MG63 (cell line): ENCODE measurements around the gene EPN2. TPM values are rescaled to one million over a fixed set of nuclear protein-coding genes. Genes with fewer than 3 reads are reported as not detected.

Experiments used
- DNase-seq: peaks from one replicate; pipeline ENCODE4 v3.0.0-alpha.2; 2020
- H3K27me3 ChIP-seq: fragments of 250-450 bp; sonication (Bioruptor Pico); 2 replicates; pipeline ENCODE4 v1.5.1; 2020; ENCODE audit warnings: mild to moderate bottlenecking, moderate library complexity
- H3K36me3 ChIP-seq: fragments of 250-450 bp; sonication (Bioruptor Pico); 2 replicates; pipeline ENCODE4 v1.5.1; 2020; ENCODE audit warnings: mild to moderate bottlenecking, moderate library complexity
- H3K4me3 ChIP-seq: fragments of 250-450 bp; sonication (Bioruptor Pico); 2 replicates; pipeline ENCODE4 v1.5.1; 2020; ENCODE audit warnings: mild to moderate bottlenecking, moderate library complexity
- H3K9me3 ChIP-seq: fragments of 250-450 bp; sonication (Bioruptor Pico); 2 replicates; pipeline ENCODE4 v1.5.1; 2020; ENCODE audit warnings: mild to moderate bottlenecking, moderate library complexity
- total RNA-seq: library from RNA; depleted of rRNA; stranded (reverse); fragments of >200 nt; shearing (Covaris generic); gene quantifications from 2 replicates; pipeline ENCODE4 v1.2.3, GENCODE V29; 2014; ENCODE audit warnings: low replicate concordance

Gene EPN2
- total RNA-seq, 1 experiment from 2014 or later, result 16.4 TPM

DNA sequence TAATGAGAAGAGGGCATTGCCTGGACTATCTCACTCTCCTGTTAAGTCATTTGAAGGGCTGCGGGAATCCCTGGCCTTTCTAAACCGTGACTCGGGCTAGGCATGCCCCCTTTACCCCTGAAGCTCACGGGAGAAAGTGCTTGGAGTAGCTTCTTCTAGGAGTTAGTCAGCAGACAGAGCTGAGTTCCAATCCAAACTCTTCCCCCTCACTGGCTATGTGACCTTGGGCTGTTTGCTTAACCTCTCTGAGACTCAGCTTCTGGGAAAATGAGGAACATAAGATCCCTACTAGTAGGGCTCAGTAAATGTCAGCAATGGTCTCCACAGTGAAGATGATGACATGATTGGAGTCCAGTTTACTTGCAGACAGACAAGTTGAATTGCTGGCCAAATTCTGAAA lies 131.1 kb downstream of the EPN2 start:
- DNase-seq, result no peak

GRCh38 chr17:19369107-19369778 lies 132.1 kb downstream of the EPN2 start:
- no peak for DNase-seq
- no peaks in the 10 kb centered on the region for H3K36me3 ChIP-seq
- H3K9me3 ChIP-seq, result no peaks in the 10 kb centered on the region
- no peak overlapping the region for H3K4me3 ChIP-seq
- no peaks in the 10 kb centered on the region for H3K27me3 ChIP-seq

More for the DNA sequence above, 131.1 kb downstream of the EPN2 start:
- no peaks in the 10 kb centered on the region for H3K9me3 ChIP-seq
- H3K27me3 ChIP-seq, result no peaks in the 10 kb centered on the region
- H3K4me3 ChIP-seq, result no peak overlapping the region
- no peaks in the 10 kb centered on the region for H3K36me3 ChIP-seq

DNA sequence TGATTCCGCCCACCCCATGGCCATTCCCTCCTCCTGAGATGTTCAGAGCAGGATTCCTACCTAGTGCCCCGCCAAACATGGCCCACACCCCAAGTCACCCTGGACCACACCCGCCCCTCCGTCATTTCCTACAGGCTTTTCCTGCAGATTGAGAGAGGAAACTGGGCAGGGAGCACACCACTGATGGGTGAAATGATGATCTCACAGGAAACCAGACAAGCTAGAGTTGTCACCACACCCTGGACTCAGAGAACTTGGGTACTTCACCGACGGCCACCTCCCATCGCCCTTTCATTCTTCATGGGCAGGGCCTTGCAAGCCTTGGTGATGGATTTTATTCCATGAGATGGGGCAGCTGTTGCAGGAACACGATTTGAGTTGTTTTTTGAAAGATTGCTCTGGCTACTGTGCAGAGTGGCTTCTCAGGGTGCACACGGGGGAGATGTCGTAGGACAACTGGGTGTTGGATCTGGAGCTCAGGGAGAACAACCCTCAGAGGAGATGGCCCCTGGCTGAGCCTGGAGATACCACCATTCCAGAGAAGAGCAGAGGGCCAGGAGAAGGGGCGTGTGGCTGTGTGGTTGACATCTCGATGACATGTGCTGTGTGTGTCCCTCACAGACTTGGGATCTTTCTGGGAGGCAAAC lies 132.8 kb downstream of the EPN2 start:
- H3K4me3 ChIP-seq, result no peak overlapping the region
- no peaks in the 10 kb centered on the region for H3K27me3 ChIP-seq
- H3K9me3 ChIP-seq, result no peaks in the 10 kb centered on the region
- no peaks in the 10 kb centered on the region for H3K36me3 ChIP-seq
- no peak for DNase-seq

DNA sequence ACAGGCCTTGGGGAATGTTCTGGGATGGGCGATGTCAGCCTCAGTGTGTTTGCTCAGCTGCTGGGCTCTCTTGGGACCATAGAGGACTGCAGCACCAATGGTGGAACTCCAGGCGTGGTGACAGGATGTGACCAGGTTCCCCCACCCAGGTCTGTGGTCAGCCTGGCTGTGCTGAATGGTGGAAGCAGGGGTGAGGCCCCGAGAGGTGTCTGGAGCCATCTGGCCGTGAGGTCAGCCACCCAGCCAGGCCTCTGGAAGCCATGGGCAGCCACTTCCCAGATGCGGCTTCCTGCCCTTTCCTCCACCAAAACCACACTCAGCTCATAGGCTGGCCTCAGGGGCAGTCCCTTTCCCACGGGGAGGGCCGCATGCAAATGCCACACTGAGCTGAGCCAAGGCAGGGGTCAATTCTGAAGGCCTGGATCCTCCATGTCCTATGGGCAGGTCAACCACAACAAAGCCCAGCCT lies 133.4 kb downstream of the EPN2 start:
- no peaks in the 10 kb centered on the region for H3K9me3 ChIP-seq
- H3K4me3 ChIP-seq, result no peak overlapping the region
- H3K27me3 ChIP-seq, result no peaks in the 10 kb centered on the region
- no peak for DNase-seq
- H3K36me3 ChIP-seq, result no peaks in the 10 kb centered on the region

DNA sequence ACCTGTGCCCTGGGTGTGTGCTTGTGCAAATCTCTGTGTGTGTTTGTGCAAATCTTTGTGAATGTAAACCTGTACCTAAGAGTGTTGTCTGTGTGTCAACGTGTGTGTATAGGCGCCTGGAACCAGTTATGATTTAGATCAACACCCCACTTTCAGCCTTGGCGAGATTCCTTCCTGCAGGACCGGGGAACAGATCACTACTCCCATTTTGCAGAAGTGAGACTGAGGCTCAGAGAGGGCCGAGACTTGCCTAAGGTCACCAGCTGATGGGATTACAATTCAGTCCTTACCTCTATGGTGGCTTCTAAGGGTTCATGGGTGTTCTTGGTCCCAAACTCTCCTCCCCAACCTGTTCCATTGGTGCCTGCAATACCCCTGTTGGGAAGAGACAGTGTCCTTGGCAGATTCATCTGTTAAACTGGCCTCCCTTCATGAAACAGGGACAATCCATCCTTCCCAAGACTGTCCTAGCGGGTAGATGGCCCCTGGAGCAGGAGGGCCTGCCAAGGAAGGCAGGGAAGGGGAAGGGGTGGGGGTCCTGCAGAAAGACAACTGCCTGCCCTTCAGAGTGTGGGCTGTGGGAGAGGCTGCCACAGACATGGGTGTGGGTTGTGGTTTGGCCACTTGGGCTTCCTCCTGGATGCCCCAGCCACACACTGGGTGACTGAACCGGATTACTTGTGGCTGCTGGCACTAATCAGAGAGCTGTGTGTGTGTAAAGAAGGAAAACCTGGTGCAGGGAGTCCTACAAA lies 134.3 kb downstream of the EPN2 start:
- H3K9me3 ChIP-seq, result no peaks in the 10 kb centered on the region
- no peak overlapping the region for H3K4me3 ChIP-seq
- H3K27me3 ChIP-seq, result no peaks in the 10 kb centered on the region
- no peaks in the 10 kb centered on the region for H3K36me3 ChIP-seq
- no peak for DNase-seq

DNA sequence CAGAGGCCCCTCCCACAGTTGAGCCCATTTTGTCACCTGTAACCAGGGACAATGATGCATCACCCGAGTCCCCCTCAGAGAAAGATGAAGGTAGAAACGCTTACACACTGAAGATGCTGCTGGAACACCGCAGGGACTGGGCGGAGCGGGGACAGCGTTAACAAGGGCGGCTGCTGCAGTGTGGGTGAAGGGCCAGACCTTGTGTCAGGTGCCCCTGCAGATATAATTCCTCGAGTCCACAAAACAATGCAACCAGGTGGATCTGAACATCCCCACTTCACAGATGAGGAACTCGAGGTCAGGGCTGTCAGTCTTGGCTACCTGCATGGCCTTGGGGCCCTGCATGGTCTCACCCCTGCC lies 134.8 kb downstream of the EPN2 start:
- Histone ChIP-seq H3K36me3 (no peaks in the 10 kb centered on the region), H3K9me3 (no peaks in the 10 kb centered on the region), H3K27me3 (no peaks in the 10 kb centered on the region), H3K4me3 (no peak overlapping the region)
- DNase-seq, result no peak

DNA sequence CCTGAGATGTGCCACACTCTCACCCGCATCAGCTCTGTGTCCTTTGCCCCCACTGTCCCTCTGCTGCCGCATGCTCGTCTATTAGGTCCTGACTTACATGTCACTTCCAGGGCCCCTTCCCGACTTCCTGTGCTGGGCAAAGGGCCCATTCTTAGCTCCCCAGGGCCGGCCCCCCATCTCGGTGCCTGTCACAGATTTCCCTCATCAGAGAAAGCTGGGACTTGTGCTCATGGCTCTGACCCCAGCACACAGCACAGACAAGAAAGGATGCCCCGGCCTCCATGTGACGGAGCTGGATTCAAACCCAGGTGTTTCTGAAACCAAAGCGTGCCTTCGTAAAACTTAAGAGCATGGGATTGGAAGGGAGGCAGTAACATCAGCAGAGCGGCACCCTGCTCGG lies 135.3 kb downstream of the EPN2 start:
- DNase-seq, result no peak
- Histone ChIP-seq H3K36me3 (no peaks in the 10 kb centered on the region), H3K9me3 (no peaks in the 10 kb centered on the region), H3K4me3 (no peak overlapping the region), H3K27me3 (no peaks in the 10 kb centered on the region)

- H3K36me3 ChIP-seq, result no peaks in the 10 kb centered on the region
- H3K27me3 ChIP-seq, result no peaks in the 10 kb centered on the region
- no peak overlapping the region for H3K4me3 ChIP-seq
- DNase-seq, result no peak
- no peaks in the 10 kb centered on the region for H3K9me3 ChIP-seq
Measured at GRCh38 chr17:19372866-19373504, 135.8 kb downstream of the EPN2 start.

DNA sequence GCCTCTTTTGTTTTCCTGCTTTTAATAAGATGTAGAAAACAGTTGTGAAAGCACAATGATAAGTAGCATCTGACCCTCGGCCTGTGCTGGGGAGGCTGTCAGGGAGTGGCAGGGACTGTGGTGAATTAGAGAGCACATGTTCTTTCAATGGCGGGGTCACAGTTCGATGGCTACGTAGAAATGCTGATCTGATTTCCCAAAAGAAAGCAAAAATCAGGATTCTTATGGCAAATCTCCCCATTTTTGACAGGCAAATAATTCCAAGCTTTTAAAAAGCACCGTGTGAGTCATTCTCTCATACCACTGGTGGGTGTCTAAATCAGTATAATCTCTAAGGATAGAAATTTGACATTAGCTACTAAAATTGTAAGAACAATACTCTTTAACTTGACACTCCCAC lies 137.0 kb downstream of the EPN2 start:
- DNase-seq, result no peak
- Histone ChIP-seq H3K36me3 (peaks cover under 1% of the 10 kb centered on the region; the same call in 1 of the 2 replicates), H3K9me3 (no peaks in the 10 kb centered on the region), H3K4me3 (no peak overlapping the region), H3K27me3 (no peaks in the 10 kb centered on the region)

DNA sequence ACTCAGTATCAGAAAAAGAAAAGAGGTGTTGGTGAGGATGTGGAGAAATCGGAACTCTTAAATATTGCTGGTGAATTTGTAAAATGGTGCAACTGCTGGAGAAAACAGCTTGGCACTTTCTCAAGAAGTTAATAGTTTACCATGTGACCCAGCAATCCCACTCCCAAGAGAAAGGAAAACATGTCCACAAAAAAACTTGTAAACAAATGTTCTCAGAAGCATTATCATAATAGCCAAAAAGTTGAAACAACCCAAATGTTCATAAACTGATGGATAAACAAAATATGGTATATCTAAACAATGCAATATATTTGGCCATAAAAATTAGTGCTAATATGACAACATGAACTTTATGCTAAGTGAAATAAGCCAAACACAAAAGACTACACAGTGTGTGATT lies 138.6 kb downstream of the EPN2 start:
- Histone ChIP-seq H3K9me3 (no peaks in the 10 kb centered on the region), H3K36me3 (peaks cover 14% of the 10 kb centered on the region), H3K27me3 (no peaks in the 10 kb centered on the region), H3K4me3 (no peak overlapping the region)
- no peak for DNase-seq

GRCh38 chr17:19376811-19377210 lies 139.6 kb downstream of the EPN2 start:
- Histone ChIP-seq H3K4me3 (peak overlapping the region; percentile 64), H3K36me3 (peaks cover 20% of the 10 kb centered on the region), H3K27me3 (no peaks in the 10 kb centered on the region), H3K9me3 (no peaks in the 10 kb centered on the region)
- DNase-seq, result no peak

DNA sequence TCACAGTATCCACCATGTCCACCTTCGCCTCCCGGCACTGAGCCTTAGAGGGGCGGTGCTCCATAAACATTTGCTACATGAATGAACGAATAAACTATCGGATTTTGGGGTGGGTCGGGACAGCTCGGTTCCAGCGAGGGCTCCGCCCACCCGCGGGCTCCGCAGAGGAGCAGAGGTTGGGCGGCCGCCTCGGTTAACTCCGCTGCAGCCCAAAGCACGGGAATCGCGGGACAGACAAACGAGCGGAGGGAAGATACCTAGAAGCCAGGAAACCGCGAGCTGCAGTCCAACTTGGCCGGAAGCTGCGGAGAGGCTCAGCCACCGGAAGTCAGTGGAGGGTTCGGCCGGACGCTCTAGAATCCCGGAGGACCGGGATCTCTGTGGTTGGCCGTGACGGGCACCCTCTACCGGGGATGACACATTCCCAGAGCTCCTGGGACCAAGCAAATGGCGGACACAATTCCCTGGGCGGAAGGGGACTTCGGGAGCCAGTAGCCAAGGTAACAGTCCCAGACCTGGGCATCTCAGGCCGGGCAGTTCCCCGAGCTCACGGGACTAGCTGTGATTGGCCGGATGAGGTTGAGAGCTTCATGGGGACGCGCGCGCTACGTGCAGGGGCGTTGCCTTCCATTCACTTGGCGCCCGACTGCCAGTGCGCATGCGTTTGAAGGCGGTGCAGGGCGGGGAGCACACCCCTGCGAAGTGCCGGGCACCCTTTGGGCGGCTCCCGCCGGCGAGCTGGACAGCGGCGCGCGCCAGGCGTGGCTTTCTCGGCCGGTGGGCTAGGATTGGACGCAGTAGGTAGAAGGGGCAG lies 140.6 kb downstream of the EPN2 start:
- Histone ChIP-seq H3K9me3 (no peaks in the 10 kb centered on the region), H3K36me3 (peaks cover 20% of the 10 kb centered on the region), H3K4me3 (peak overlapping the region; percentile 64), H3K27me3 (no peaks in the 10 kb centered on the region)
- peak; percentile 97 for DNase-seq

- no peaks in the 10 kb centered on the region for H3K9me3 ChIP-seq
Measured at GRCh38 chr17:19378416-19379360, 141.5 kb downstream of the EPN2 start, which contains the start of gene MAPK7. MAPK7 (plus strand) TSS chr17:19378498; CDS start chr17:19378901, 403 bp downstream.

DNA sequence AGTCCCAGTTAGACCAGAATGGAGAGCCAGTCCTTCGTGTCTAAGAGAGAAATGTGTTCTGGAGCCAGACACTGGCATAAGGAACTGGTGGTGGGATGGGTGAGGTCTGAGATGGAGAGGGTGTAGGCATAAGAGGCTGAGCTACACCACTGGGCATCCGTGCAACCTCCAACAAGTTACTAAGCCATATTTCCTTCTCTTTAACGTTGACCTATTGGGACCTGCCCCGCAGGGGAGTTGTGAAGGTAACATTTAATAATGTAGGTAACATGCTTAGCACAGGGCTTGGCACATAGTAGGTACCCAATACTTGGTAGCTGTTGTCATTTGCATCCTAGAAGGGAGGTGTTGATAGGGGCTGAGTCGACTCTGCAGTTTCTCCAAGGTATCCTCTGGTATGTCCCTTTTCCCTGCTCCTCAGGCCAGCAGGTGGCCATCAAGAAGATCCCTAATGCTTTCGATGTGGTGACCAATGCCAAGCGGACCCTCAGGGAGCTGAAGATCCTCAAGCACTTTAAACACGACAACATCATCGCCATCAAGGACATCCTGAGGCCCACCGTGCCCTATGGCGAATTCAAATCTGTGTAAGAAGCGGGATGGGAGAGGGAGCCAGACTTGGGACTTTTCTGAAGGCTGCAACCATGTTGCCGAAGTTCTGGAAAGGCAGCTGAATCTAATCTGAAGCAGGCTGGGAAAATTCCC lies 142.3 kb downstream of the EPN2 start:
- no peaks in the 10 kb centered on the region for H3K9me3 ChIP-seq
- no peak for DNase-seq
- H3K4me3 ChIP-seq, result peak overlapping the region; percentile 64
- no peaks in the 10 kb centered on the region for H3K27me3 ChIP-seq
- H3K36me3 ChIP-seq, result peaks cover 20% of the 10 kb centered on the region

More at GRCh38 chr17:19378416-19379360, 141.5 kb downstream of the EPN2 start, which contains the start of gene MAPK7:
- H3K4me3 ChIP-seq, result peak within 1 kb of the TSS; percentile 64
- no peaks in the 10 kb centered on the region for H3K27me3 ChIP-seq
- no peak for DNase-seq
- H3K36me3 ChIP-seq, result peaks cover 20% of the 10 kb centered on the region
